ENCODE data around the gene CBX2.
"Not testable (repeated sequence)": the region's sequence is repeated elsewhere in the genome, so short reads cannot be mapped to it uniquely, and the experiment has no call there.

CBX2 gene

DNA sequence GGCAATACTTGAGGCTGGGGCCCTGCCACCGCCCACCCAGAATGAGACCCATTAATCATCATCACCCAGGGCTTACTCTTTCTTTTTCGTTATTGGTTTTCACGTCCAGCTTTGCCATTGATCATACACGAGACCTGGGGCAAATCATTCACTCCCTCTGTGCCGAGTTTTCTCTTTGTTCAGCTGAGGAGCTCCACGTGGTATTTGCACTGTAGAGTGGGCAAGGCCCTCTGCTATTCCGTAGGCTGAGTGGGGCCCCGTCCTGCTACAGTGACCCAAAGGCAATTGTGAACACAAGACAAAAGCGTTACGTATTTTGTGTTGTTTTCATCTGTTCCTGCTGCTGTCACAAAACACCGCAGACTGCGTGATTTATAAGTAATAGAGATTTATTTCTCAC, 23.6 kb upstream of the CBX2 start:
- H4K20me1 ChIP-seq (ENCODE audit: control insufficient read depth, insufficient read depth, low read depth, low read length) = no peaks in the 10 kb centered on the region
- no peak overlapping the region for H3K4me3 ChIP-seq (ENCODE audit: low read length)
- no peak overlapping the region for H3K27ac ChIP-seq (ENCODE audit: low read depth, low read length)
- no peaks in the 10 kb centered on the region for H3K79me2 ChIP-seq (ENCODE audit: control insufficient read depth, low read length)
- no peaks in the 10 kb centered on the region for H3K4me1 ChIP-seq (ENCODE audit: control insufficient read depth, low read length)
- H3K9me2 ChIP-seq (replicated peaks; ENCODE audit: control insufficient read depth, low read length) = no peaks in the 10 kb centered on the region
- 0 out of 2 replicates have a peak, but pooled peaks cover under 1% of the 10 kb centered on the region for H3F3A ChIP-seq (ENCODE audit: control insufficient read depth, insufficient read depth)
- H3K9me3 ChIP-seq (ENCODE audit: control insufficient read depth, insufficient read depth, low read length) = no peaks in the 10 kb centered on the region
- H3K36me3 ChIP-seq (ENCODE audit: control insufficient read depth, low read length) = no peaks in the 10 kb centered on the region
- H3K27me3 ChIP-seq (ENCODE audit: control insufficient read depth, low read length) = peaks cover 6% of the 10 kb centered on the region; the same call in 1 of the 2 replicates
- TF ChIP-seq, protein P1, sequence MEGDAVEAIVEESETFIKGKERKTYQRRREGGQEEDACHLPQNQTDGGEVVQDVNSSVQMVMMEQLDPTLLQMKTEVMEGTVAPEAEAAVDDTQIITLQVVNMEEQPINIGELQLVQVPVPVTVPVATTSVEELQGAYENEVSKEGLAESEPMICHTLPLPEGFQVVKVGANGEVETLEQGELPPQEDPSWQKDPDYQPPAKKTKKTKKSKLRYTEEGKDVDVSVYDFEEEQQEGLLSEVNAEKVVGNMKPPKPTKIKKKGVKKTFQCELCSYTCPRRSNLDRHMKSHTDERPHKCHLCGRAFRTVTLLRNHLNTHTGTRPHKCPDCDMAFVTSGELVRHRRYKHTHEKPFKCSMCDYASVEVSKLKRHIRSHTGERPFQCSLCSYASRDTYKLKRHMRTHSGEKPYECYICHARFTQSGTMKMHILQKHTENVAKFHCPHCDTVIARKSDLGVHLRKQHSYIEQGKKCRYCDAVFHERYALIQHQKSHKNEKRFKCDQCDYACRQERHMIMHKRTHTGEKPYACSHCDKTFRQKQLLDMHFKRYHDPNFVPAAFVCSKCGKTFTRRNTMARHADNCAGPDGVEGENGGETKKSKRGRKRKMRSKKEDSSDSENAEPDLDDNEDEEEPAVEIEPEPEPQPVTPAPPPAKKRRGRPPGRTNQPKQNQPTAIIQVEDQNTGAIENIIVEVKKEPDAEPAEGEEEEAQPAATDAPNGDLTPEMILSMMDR (IDR thresholded peaks at IDR 0.05; ENCODE audit: low read depth, low read length, poor library complexity, severe bottlenecking) = no peak
- TF ChIP-seq EZH2phosphoT487 (IDR thresholded peaks at IDR 0.05; ENCODE audit: borderline replicate concordance, low read length) = no peak
- H3K4me2 ChIP-seq (ENCODE audit: low read length) = no peak overlapping the region

DNA sequence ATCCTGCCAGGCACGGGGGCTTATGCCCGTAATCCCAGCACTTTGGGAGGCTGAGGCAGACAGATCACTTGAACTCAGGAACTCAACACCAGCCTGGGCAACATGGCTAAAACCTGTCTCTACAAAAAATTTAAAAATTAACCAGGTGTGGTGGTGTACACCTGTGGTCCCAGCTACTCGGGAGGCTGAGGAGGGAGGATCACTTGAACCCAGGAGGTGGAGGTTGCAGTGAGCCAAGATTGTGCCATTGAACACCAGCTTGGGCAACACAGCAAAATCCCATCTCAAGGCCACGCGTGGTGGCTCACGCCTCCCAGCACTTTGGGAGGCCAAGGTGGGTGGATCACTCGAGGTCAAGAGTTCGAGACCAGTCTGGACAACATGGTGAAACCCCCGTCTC, 23.0 kb upstream of the CBX2 start:
- H3K9me3 ChIP-seq (ENCODE audit: control insufficient read depth, insufficient read depth, low read length); H3K79me2 ChIP-seq (ENCODE audit: control insufficient read depth, low read length); H3K4me3 ChIP-seq (ENCODE audit: low read length); H4K20me1 ChIP-seq (ENCODE audit: control insufficient read depth, insufficient read depth, low read depth, low read length); H3K4me2 ChIP-seq (ENCODE audit: low read length); H3K27me3 ChIP-seq (ENCODE audit: control insufficient read depth, low read length); H3K27ac ChIP-seq (ENCODE audit: low read depth, low read length); H3K9me2 ChIP-seq (replicated peaks; ENCODE audit: control insufficient read depth, low read length); H3F3A ChIP-seq (ENCODE audit: control insufficient read depth, insufficient read depth); H3K4me1 ChIP-seq (ENCODE audit: control insufficient read depth, low read length); H3K36me3 ChIP-seq (ENCODE audit: control insufficient read depth, low read length): not testable (repeated sequence)

DNA sequence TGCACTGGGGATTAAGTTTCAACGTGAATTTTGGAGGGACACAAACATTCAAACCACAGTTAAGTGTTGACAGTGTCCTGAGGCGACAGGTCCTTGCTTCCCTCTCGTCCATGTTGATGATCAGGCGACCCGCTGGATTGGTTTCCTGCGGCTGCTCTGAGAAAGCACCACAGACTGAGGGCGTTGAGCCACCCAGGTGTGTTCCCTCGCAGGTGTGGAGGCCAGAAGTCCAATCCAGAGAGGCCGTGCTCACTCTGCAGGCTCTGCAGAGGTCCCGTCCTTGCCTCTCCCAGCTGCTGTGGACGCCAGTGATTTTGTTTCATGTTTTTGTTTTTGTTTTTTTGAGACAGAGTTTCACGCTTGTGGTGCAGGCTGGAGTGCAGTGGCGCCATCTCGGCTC, 22.4 kb upstream of the CBX2 start:
- no peak for TF ChIP-seq EZH2phosphoT487 (IDR thresholded peaks at IDR 0.05; ENCODE audit: borderline replicate concordance, low read length)
- TF ChIP-seq, protein P1 (IDR thresholded peaks at IDR 0.05; ENCODE audit: low read depth, low read length, poor library complexity, severe bottlenecking) = no peak

DNA sequence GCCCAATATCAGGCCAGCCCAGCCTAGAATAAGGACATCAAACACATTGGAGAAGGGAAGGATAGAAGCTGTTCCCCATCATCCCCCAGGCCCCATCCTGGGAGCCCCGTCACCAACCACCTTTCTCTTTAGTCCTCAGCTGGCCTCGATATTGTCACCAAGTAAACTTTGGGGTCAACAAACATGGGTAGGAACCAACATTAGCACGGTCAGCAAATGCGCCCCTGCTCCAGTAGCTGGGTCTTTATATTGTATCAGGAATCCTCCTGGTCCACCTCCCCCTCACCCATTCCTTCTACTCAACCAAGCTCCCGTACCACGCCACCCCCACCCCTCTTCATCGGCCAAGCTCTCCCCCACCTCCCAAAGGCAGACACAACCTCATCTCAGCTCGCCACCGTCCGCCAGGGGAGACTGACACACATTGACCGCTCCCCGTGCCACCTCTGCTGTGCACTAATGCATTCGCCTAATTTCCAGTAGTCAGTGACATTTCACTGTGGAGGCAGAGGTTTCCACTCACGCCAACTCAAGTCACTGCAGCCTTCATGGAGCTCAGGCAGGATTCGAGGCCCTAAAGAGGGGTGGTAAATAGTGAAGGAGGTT, 20.7 kb upstream of the CBX2 start:
- H3K27me3 ChIP-seq (ENCODE audit: control insufficient read depth, low read length) = no peaks in the 10 kb centered on the region

More for the DNA sequence above, 22.4 kb upstream of the CBX2 start:
- no peaks in the 10 kb centered on the region for H3K9me3 ChIP-seq (ENCODE audit: control insufficient read depth, insufficient read depth, low read length)
- H4K20me1 ChIP-seq (ENCODE audit: control insufficient read depth, insufficient read depth, low read depth, low read length) = no peaks in the 10 kb centered on the region
- H3K36me3 ChIP-seq (ENCODE audit: control insufficient read depth, low read length) = no peaks in the 10 kb centered on the region
- no peak overlapping the region for H3K27ac ChIP-seq (ENCODE audit: low read depth, low read length)
- no peak overlapping the region for H3K4me3 ChIP-seq (ENCODE audit: low read length)
- H3K4me1 ChIP-seq (ENCODE audit: control insufficient read depth, low read length) = no peaks in the 10 kb centered on the region
- H3K9me2 ChIP-seq (replicated peaks; ENCODE audit: control insufficient read depth, low read length) = no peaks in the 10 kb centered on the region
- H3K79me2 ChIP-seq (ENCODE audit: control insufficient read depth, low read length) = no peaks in the 10 kb centered on the region
- no peaks in the 10 kb centered on the region for H3F3A ChIP-seq (ENCODE audit: control insufficient read depth, insufficient read depth)
- H3K4me2 ChIP-seq (ENCODE audit: low read length) = no peak overlapping the region
- peaks cover 6% of the 10 kb centered on the region; the same call in 1 of the 2 replicates for H3K27me3 ChIP-seq (ENCODE audit: control insufficient read depth, low read length)

More for the DNA sequence above, 20.7 kb upstream of the CBX2 start:
- Histone ChIP-seq H3K36me3 (ENCODE audit: control insufficient read depth, low read length) (no peaks in the 10 kb centered on the region), H3K9me2 (replicated peaks; ENCODE audit: control insufficient read depth, low read length) (no peaks in the 10 kb centered on the region), H3F3A (ENCODE audit: control insufficient read depth, insufficient read depth) (no peaks in the 10 kb centered on the region), H3K9me3 (ENCODE audit: control insufficient read depth, insufficient read depth, low read length) (no peaks in the 10 kb centered on the region), H3K27ac (ENCODE audit: low read depth, low read length) (no peak overlapping the region), H3K79me2 (ENCODE audit: control insufficient read depth, low read length) (no peaks in the 10 kb centered on the region), H3K4me1 (ENCODE audit: control insufficient read depth, low read length) (no peaks in the 10 kb centered on the region), H3K4me3 (ENCODE audit: low read length) (no peak overlapping the region), H3K4me2 (ENCODE audit: low read length) (no peak overlapping the region), H4K20me1 (ENCODE audit: control insufficient read depth, insufficient read depth, low read depth, low read length) (no peaks in the 10 kb centered on the region)
- no peak for TF ChIP-seq EZH2phosphoT487 (IDR thresholded peaks at IDR 0.05; ENCODE audit: borderline replicate concordance, low read length)
- TF ChIP-seq, protein P1 (IDR thresholded peaks at IDR 0.05; ENCODE audit: low read depth, low read length, poor library complexity, severe bottlenecking) = no peak

All from DOHH2 (cell line).